Erythroblast (primary cell): ENCODE measurements around the gene MAPT.

Experiments
- GATA1 ChIP-seq: IDR thresholded peaks from 2 replicates; pipeline ENCODE4 v1.6.1; 2011; ENCODE audit warnings: low read depth, mild to moderate bottlenecking, control low read depth, low read length, moderate library complexity
- POLR2A ChIP-seq: IDR thresholded peaks from 2 replicates; pipeline ENCODE4 v1.6.1; 2011; ENCODE audit warnings: mild to moderate bottlenecking, low read length

DNA sequence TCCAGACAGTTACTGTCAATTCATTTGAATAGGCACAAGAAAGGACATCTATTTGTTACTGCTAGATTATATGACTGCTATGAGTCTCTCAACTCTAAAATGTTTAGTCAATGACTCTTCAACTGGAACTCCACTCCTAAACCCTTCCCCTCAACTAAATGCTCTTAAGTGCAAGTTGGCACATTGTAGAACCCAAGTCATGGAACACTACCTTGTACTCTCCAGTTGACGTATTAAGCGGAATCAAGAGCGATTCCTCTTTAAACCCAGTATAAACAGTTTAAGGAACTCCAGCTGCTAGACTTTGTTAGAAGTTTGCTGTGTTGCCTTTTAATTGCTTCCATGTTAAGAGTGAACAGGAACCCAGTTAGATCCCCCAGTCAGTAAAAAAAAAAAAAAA, 149.3 kb downstream of the MAPT start:
- no peak for TF ChIP-seq POLR2A
- TF ChIP-seq GATA1, result no peak
